HL-60/S4 treated with phorbol 12-myristate 13-acetate at 8.2 ng/mL for 4 days and 3 days (cell line): ENCODE results near the gene EGR4.
"Not testable (repeated sequence)": the region's sequence is repeated elsewhere in the genome, so short reads cannot be mapped to it uniquely, and the experiment has no call there.

Experiments
- in situ Hi-C: fragments of 300-500 bp; cut with MboI; formaldehyde crosslinking; loops from 2 replicates; pipeline ENCODE4 v1.15.0; 2022; ENCODE audit warnings: low sequenced_read_pairs

EGR4 gene

GRCh38 chr2:73264332-73264606 is 29.1 kb downstream of the EGR4 start:
- in situ Hi-C loops, result no loop called here

DNA sequence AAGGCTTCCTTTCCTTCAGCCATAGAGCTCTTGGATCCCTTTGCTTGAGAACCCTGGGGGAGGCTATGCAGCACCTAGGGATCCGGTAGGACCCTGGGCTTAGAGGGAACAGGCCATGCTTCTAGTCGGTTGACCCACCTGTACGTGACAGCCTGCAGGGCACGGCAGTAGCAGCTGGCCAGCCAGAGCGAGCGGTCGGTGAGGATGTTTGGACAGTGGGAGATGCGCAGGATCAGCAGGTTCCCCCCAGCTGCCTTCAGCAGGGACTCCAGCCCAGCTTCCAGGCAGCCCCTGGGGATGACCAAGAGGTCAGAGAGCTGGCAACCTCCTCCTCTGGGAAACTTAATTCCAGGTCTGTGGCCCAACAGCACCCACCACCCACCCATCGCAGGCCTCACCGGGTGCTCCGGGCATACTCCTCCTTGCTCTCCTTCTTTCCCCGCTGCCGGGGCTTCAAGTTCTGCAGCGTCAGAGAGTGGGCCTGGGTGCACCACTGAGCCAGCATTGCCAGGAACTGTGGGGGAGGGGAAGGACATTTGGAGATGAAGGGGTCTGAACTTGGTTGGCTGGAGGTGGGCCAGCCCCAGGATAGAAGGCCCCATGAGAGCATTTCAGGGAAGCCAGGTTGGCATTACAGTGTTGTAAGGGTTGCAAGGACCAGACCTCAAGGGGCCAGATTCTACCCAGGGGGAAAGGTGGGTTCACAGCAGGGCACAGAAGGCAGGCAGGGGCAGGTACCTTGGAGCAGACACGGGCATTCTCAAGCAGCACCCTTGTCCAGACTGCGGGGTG is 29.6 kb downstream of the EGR4 start:
- in situ Hi-C loops, result no loop called here

GRCh38 chr2:73262691-73263429 is 30.5 kb downstream of the EGR4 start:
- in situ Hi-C loops, result not testable (repeated sequence)

GRCh38 chr2:73262108-73262651 is 31.2 kb downstream of the EGR4 start:
- in situ Hi-C loops, result no loop called here

GRCh38 chr2:73260338-73260984 is 32.9 kb downstream of the EGR4 start:
- in situ Hi-C loops, result no loop called here

- in situ Hi-C loops, result no loop called here
Measured at GRCh38 chr2:73259704-73260337, 33.5 kb downstream of the EGR4 start.

- in situ Hi-C loops, result no loop called here
Measured at GRCh38 chr2:73259276-73259675, 34.1 kb downstream of the EGR4 start.

DNA sequence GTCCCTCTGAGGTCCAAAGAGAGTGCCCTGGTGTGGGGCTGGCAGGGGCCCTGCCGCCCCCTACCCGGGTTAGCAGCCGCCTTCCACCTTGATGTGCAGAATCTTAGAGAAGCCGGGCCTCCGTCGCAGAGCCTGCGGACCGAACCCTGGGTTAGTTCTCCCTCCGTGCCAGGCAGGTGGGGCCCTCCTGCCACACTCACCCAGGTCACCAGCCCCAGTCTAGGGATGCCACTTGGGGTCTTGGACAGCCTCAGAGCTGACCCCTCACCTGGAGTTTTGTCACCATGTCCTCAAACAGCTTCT is 34.5 kb downstream of the EGR4 start:
- in situ Hi-C loops, result no loop called here

- in situ Hi-C loops, result no loop called here
Measured at GRCh38 chr2:73258186-73258912, 35.0 kb downstream of the EGR4 start.

- in situ Hi-C loops, result no loop called here
Measured at GRCh38 chr2:73257425-73258125, 35.8 kb downstream of the EGR4 start.

DNA sequence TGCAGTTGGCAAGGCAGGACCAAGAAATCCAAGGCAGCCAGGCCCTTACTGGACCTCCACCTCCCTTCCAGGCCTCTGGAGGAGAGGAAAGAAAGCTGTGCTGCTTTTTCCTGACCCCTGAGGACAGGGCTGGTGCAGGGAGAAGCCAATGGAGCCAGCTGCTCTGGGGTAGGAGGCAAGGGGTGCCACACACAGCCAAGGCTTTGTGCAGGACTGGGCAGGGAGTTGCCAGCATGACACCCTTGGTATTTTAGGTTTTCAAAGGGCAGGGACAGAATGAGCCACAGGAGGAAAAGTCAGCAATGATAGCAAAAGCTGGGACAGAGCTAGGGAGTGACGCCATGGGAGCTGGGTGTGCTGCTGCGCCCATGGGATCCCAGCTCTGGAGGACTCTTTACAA is 36.3 kb downstream of the EGR4 start:
- in situ Hi-C loops, result no loop called here

DNA sequence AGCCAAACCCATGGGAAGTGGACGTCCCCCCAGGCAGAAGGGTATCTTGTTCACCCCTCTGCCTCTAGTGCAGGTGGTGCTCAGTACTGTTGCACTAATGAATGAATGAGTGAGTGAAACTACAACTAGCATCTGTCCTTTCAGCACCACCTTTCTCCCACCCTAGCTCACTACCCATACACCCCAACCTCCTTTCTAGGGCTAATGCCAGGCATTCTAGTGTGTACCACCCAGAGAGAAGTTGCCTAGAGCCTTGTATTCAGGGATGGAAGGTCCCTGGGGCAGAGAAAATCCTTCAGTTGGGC is 36.8 kb downstream of the EGR4 start:
- in situ Hi-C loops, result no loop called here

DNA sequence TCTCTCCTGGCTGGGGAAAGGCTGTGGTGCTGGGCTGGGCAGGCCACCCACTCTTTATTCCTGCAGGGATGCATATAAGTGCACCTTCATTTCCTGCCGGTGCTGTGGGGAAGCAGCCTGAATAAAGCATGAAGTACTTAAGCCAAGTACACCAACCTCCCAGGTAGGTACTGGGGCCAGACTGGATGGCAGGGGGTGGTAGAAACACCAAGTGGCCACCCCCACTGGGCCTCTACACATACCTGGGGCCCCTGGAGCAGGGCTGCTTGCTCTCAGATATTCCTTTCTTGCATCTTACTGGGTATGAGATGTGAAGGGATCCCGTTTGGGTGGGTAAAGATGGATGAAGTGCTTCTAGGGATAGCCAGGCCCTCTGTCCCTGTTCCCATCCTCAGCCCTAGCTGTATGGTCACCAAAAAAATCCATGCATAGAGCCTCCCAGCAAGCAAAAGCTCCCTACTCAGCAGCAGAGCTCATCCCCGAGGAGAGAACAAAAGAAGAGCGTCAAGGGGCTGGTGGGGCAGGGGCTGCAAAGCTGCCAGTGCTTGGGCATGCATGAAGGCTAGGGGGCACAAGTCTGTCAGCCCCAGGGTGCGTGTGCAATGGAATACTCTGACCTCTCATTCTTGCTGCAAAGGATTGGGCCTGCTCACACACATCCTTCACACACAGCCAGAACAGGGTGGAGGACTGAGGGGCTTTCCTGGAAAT is 37.3 kb downstream of the EGR4 start:
- in situ Hi-C loops, result no loop called here

DNA sequence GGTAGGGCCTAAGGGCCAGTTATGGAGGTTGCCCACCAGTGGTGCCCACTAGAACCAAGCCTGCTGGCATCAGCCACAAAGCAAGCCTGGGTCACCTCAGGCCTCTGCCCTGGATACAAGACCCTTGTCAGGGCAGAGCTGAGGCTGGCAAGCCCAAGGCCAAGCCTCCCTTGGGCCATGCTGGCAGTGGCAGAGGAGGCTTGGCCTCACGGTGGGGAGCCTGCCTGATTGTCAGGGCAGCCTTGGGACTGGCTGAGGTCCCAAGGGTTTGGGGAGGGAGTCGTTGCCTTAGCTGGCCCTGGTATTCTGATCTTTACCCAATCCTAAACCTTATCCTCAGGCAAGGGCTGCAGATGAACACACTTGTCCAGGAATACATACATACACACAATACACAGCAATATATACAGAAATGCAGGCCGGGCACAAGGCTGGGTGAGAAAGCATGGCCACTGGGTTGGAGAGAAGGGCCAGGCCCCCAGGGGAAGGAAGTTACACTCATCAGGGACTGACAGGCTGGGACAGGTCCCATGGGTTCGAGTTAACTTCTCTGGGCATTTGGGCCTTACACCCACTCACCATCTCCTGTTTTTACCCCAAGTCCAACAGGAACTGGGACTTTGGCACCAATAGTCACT is 38.2 kb downstream of the EGR4 start:
- in situ Hi-C loops, result no loop called here

GRCh38 chr2:73254343-73255006 is 38.9 kb downstream of the EGR4 start:
- in situ Hi-C loops, result no loop called here

- in situ Hi-C loops, result no loop called here
Measured at GRCh38 chr2:73253901-73254300, 39.4 kb downstream of the EGR4 start.

DNA sequence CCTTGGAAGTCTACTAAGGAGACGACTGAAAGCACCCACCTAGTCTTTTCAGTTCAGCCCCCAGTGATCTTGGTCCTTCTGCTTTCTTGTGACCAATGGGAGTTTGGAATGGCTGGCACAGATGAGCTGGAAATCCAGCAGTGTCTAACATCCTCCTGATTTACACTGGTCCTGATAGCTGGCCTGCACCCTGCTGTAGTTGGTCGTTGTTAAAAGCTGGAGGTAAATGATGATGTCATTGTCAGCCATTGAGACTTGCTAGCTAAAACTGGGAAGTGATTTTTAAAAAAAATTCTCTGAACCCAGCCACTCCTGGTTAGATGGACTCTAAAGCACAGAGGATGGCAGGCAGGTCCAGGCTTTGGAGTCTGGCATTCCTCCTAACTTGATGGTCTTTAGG is 39.9 kb downstream of the EGR4 start:
- in situ Hi-C loops, result no loop called here

- in situ Hi-C loops, result no loop called here
Measured at GRCh38 chr2:73252238-73253027, 40.9 kb downstream of the EGR4 start.
